ENCODE measurements around the gene OR10A4.

OR10A4 gene, protein sequence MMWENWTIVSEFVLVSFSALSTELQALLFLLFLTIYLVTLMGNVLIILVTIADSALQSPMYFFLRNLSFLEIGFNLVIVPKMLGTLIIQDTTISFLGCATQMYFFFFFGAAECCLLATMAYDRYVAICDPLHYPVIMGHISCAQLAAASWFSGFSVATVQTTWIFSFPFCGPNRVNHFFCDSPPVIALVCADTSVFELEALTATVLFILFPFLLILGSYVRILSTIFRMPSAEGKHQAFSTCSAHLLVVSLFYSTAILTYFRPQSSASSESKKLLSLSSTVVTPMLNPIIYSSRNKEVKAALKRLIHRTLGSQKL

DNA sequence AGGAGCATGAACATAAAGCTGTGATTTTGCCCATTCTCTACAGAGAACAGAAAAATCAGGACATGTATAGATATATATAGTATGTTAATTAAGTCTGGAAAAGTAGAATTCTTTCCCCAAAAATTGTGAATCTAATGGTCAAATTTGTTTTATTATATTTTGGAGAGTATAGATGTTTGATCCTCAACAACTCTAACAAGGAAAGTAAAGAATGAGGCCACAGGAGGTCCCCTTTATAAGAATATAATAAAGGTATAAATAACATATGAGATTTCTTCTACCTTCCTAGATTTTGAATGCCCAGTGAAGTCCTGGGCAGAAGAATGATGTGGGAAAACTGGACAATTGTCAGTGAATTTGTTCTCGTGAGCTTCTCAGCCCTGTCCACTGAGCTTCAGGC lies at the start of gene OR10A4:
Gene OR10A4, plus strand, starts transcription at position 301 of the 400 bp plus-strand sequence. Its CDS starts 23 bp downstream, at position 324.
- Histone ChIP-seq H3K27ac (ENCODE audit: extremely low read depth, low read depth, low read length) (no peak within 1 kb of the TSS), H3K4me3 (ENCODE audit: low read depth, low read length) (no peak within 1 kb of the TSS), H3K36me3 (ENCODE audit: control insufficient read depth in 2 of 2, insufficient read depth in 1 of 2, low read length in 2 of 2) (no peaks in the 10 kb centered on the region), H3K4me1 (ENCODE audit: control insufficient read depth, insufficient read depth, low read length) (no peaks in the 10 kb centered on the region), H3K9me3 (ENCODE audit: control insufficient read depth, insufficient read depth, low read depth, low read length) (no peaks in the 10 kb centered on the region)
- CTCF ChIA-PET, result interaction anchor here (1.5 kb wide), 1 partner anchor 64 kb away, joined by 4 read pairs; no protein-coding TSS in a partner anchor
- POLR2A ChIA-PET, result no interaction called here
- TF ChIP-seq ZNF24 (tag by site-specific recombination; IDR thresholded peaks at IDR 0.05), result no peak

DNA sequence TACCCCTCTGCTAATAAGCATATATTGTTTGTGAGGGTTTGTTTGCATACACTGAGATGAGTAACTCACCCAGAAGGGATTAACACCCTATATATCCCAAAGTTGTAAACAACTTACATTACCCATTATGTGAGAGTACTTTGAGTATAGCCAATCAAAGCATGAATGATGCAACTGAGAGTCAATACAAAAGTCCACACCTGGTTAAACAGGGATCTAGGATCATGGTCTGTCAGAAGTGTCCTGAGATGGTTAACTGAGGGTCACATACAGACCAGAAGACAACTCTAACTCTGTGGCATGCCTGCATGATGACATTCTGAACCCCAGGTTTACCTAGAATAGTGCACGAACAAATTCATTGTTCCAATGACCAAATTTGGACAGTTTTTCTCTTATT lies 48.3 kb upstream of the OR10A4 start:
- no peaks in the 10 kb centered on the region for H3K9me3 ChIP-seq (ENCODE audit: control insufficient read depth, insufficient read depth, low read depth, low read length)
- H3K4me3 ChIP-seq (ENCODE audit: low read depth, low read length), result no peak overlapping the region
- TF ChIP-seq, protein P1, sequence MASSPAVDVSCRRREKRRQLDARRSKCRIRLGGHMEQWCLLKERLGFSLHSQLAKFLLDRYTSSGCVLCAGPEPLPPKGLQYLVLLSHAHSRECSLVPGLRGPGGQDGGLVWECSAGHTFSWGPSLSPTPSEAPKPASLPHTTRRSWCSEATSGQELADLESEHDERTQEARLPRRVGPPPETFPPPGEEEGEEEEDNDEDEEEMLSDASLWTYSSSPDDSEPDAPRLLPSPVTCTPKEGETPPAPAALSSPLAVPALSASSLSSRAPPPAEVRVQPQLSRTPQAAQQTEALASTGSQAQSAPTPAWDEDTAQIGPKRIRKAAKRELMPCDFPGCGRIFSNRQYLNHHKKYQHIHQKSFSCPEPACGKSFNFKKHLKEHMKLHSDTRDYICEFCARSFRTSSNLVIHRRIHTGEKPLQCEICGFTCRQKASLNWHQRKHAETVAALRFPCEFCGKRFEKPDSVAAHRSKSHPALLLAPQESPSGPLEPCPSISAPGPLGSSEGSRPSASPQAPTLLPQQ (tag by site-specific recombination; IDR thresholded peaks at IDR 0.05), result no peak
- TF ChIP-seq ZNF677 (tag by site-specific recombination; IDR thresholded peaks at IDR 0.05), result no peak
- TF ChIP-seq ZNF571 (tag by site-specific recombination; IDR thresholded peaks at IDR 0.05), result no peak
- TF ChIP-seq, protein P2, sequence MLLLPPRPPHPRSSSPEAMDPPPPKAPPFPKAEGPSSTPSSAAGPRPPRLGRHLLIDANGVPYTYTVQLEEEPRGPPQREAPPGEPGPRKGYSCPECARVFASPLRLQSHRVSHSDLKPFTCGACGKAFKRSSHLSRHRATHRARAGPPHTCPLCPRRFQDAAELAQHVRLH (tag by site-specific recombination; IDR thresholded peaks at IDR 0.05), result no peak
- no peak for TF ChIP-seq ZNF560 (tag by site-specific recombination; IDR thresholded peaks at IDR 0.05; ENCODE audit: borderline replicate concordance)
- TF ChIP-seq ZXDB (tag by site-specific recombination; IDR thresholded peaks at IDR 0.05), result no peak
- TF ChIP-seq, protein P3, sequence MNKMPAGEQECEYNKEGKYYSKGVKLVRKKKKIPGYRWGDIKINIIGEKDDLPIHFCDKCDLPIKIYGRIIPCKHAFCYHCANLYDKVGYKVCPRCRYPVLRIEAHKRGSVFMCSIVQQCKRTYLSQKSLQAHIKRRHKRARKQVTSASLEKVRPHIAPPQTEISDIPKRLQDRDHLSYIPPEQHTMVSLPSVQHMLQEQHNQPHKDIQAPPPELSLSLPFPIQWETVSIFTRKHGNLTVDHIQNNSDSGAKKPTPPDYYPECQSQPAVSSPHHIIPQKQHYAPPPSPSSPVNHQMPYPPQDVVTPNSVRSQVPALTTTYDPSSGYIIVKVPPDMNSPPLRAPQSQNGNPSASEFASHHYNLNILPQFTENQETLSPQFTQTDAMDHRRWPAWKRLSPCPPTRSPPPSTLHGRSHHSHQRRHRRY (tag by site-specific recombination; IDR thresholded peaks at IDR 0.05), result no peak
- TF ChIP-seq GLI4 (tag by site-specific recombination; IDR thresholded peaks at IDR 0.05), result no peak
- TF ChIP-seq ZNF426 (tag by site-specific recombination; IDR thresholded peaks at IDR 0.05), result no peak
- TF ChIP-seq ZNF596 (tag by site-specific recombination; IDR thresholded peaks at IDR 0.05), result no peak
- TF ChIP-seq ZNF514 (tag by site-specific recombination; IDR thresholded peaks at IDR 0.05), result no peak
- TF ChIP-seq KLF7 (tag by site-specific recombination; IDR thresholded peaks at IDR 0.05; ENCODE audit: borderline replicate concordance), result no peak
- no peak for TF ChIP-seq ZNF169 (tag by site-specific recombination; IDR thresholded peaks at IDR 0.05)
- TF ChIP-seq ZNF48 (tag by site-specific recombination; IDR thresholded peaks at IDR 0.05), result no peak
- no peak for TF ChIP-seq ZNF140 (tag by site-specific recombination; IDR thresholded peaks at IDR 0.05)
- no peak for TF ChIP-seq ZNF76 (tag by site-specific recombination; IDR thresholded peaks at IDR 0.05; ENCODE audit: borderline replicate concordance, low read depth)
- no peak for TF ChIP-seq GLIS1 (tag by site-specific recombination; IDR thresholded peaks at IDR 0.05)
- no peak for TF ChIP-seq RBAK (tag by site-specific recombination; IDR thresholded peaks at IDR 0.05)
- no peak for TF ChIP-seq ZNF544 (tag by site-specific recombination; IDR thresholded peaks at IDR 0.05)
- H3K27ac ChIP-seq (ENCODE audit: extremely low read depth, low read depth, low read length), result no peak overlapping the region
- POLR2A ChIA-PET, result no interaction called here
- no peaks in the 10 kb centered on the region for H3K36me3 ChIP-seq (ENCODE audit: control insufficient read depth in 2 of 2, insufficient read depth in 1 of 2, low read length in 2 of 2)
- H3K4me1 ChIP-seq (ENCODE audit: control insufficient read depth, insufficient read depth, low read length), result no peaks in the 10 kb centered on the region
- CTCF ChIA-PET, result no interaction called here

DNA sequence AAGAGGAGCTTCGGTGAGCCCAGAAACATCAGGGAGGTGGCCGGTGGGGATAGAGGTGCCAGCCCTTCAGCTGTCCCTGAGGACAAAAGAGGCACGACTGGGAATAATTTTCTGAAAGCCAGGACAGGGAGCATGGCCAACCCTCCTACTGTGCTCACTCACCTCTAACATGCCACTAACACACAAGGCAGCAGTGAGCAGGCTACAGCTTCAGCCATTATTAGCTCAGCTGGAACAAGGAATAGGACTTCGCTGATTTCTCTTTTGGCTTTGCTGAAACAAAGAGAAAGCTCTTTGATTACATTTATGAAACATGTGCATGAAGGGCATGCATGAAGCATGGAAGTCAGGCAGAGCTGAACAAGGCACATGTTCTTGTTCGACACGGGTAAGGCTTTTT lies 43.1 kb upstream of the OR10A4 start:
- ChIA-PET CTCF (interaction anchor here (0.6 to 1.7 kb wide), 3 partner anchors 21 to 75 kb away, joined by 3 to 9 read pairs (median 4); no protein-coding TSS in a partner anchor), POLR2A (no interaction called here)
- Histone ChIP-seq H3K27ac (ENCODE audit: extremely low read depth, low read depth, low read length) (no peak overlapping the region), H3K36me3 (ENCODE audit: control insufficient read depth in 2 of 2, insufficient read depth in 1 of 2, low read length in 2 of 2) (no peaks in the 10 kb centered on the region), H3K4me3 (ENCODE audit: low read depth, low read length) (no peak overlapping the region), H3K4me1 (ENCODE audit: control insufficient read depth, insufficient read depth, low read length) (no peaks in the 10 kb centered on the region), H3K9me3 (ENCODE audit: control insufficient read depth, insufficient read depth, low read depth, low read length) (no peaks in the 10 kb centered on the region)
- TF ChIP-seq, protein P4, sequence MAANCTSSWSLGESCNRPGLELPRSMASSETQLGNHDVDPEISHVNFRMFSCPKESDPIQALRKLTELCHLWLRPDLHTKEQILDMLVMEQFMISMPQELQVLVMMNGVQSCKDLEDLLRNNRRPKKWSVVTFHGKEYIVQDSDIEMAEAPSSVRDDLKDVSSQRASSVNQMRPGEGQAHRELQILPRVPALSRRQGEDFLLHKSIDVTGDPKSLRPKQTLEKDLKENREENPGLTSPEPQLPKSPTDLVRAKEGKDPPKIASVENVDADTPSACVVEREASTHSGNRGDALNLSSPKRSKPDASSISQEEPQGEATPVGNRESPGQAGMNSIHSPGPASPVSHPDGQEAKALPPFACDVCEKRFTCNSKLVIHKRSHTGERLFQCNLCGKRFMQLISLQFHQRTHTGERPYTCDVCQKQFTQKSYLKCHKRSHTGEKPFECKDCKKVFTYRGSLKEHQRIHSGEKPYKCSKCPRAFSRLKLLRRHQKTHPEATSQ (tag by site-specific recombination; IDR thresholded peaks at IDR 0.05), result no peak
- TF ChIP-seq ZNF37A (tag by site-specific recombination; IDR thresholded peaks at IDR 0.05) (no peak), MYNN (tag by site-specific recombination; IDR thresholded peaks at IDR 0.05; ENCODE audit: borderline replicate concordance) (no peak), ZNF560 (tag by site-specific recombination; IDR thresholded peaks at IDR 0.05; ENCODE audit: borderline replicate concordance) (no peak)
- TF ChIP-seq, protein P5, sequence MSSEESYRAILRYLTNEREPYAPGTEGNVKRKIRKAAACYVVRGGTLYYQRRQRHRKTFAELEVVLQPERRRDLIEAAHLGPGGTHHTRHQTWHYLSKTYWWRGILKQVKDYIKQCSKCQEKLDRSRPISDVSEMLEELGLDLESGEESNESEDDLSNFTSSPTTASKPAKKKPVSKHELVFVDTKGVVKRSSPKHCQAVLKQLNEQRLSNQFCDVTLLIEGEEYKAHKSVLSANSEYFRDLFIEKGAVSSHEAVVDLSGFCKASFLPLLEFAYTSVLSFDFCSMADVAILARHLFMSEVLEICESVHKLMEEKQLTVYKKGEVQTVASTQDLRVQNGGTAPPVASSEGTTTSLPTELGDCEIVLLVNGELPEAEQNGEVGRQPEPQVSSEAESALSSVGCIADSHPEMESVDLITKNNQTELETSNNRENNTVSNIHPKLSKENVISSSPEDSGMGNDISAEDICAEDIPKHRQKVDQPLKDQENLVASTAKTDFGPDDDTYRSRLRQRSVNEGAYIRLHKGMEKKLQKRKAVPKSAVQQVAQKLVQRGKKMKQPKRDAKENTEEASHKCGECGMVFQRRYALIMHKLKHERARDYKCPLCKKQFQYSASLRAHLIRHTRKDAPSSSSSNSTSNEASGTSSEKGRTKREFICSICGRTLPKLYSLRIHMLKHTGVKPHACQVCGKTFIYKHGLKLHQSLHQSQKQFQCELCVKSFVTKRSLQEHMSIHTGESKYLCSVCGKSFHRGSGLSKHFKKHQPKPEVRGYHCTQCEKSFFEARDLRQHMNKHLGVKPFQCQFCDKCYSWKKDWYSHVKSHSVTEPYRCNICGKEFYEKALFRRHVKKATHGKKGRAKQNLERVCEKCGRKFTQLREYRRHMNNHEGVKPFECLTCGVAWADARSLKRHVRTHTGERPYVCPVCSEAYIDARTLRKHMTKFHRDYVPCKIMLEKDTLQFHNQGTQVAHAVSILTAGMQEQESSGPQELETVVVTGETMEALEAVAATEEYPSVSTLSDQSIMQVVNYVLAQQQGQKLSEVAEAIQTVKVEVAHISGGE (tag by site-specific recombination; conservative IDR thresholded peaks at IDR 0.05; ENCODE audit: low read depth), result no peak
